ENCODE data around the gene FKBP15.

GRCh38 chr9:113138760-113139159 is 82.3 kb downstream of the FKBP15 start:
- TF ChIP-seq, protein P1, sequence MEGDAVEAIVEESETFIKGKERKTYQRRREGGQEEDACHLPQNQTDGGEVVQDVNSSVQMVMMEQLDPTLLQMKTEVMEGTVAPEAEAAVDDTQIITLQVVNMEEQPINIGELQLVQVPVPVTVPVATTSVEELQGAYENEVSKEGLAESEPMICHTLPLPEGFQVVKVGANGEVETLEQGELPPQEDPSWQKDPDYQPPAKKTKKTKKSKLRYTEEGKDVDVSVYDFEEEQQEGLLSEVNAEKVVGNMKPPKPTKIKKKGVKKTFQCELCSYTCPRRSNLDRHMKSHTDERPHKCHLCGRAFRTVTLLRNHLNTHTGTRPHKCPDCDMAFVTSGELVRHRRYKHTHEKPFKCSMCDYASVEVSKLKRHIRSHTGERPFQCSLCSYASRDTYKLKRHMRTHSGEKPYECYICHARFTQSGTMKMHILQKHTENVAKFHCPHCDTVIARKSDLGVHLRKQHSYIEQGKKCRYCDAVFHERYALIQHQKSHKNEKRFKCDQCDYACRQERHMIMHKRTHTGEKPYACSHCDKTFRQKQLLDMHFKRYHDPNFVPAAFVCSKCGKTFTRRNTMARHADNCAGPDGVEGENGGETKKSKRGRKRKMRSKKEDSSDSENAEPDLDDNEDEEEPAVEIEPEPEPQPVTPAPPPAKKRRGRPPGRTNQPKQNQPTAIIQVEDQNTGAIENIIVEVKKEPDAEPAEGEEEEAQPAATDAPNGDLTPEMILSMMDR (IDR thresholded peaks at IDR 0.05; ENCODE audit: poor library complexity), result no peak
- TF ChIP-seq EZH2 (IDR thresholded peaks at IDR 0.05; ENCODE audit: borderline replicate concordance), result no peak

All from hepatocyte (in vitro differentiated cells).